ENCODE data around the gene SDHB.

The SDHB gene

GRCh38 chr1:17004466-17005364 lies 49.1 kb downstream of the SDHB start:
- Histone ChIP-seq H3K4me1 (ENCODE audit: control insufficient read depth, insufficient read depth, low read length) (peaks cover 3% of the 10 kb centered on the region), H3K4me3 (ENCODE audit: low read length) (no peak overlapping the region), H3K9me3 (ENCODE audit: control insufficient read depth, low read length) (no peaks in the 10 kb centered on the region), H3K36me3 (ENCODE audit: control insufficient read depth, insufficient read depth, low read length) (peaks cover 4% of the 10 kb centered on the region), H3K9ac (ENCODE audit: low read length) (no peak overlapping the region), H3K27me3 (ENCODE audit: control insufficient read depth, insufficient read depth, low read length) (no peaks in the 10 kb centered on the region)

DNA sequence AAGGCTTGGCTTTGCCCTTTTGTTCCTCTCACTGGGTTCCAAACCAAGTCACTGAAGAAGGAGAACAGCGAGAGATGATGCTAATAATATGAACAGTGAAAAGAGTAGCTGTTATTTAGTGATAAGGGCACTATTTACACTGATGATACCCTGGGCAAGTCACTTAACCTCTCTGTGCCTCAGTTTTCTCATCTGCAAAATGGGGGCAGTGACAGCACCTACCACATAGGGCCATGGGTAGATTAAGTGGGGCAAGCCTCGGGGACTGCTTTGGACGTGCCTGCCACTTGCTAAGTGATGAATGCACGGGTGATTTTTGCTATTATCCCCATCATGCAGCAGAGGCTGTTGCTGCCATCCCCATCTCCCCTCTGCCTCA lies 51.3 kb downstream of the SDHB start:
- Histone ChIP-seq H3K9me3 (ENCODE audit: control insufficient read depth, low read length) (no peaks in the 10 kb centered on the region), H3K9ac (ENCODE audit: low read length) (no peak overlapping the region), H3K27me3 (ENCODE audit: control insufficient read depth, insufficient read depth, low read length) (no peaks in the 10 kb centered on the region), H3K4me3 (ENCODE audit: low read length) (no peak overlapping the region), H3K4me1 (ENCODE audit: control insufficient read depth, insufficient read depth, low read length) (no peaks in the 10 kb centered on the region), H3K36me3 (ENCODE audit: control insufficient read depth, insufficient read depth, low read length) (peaks cover 4% of the 10 kb centered on the region)

- no peaks in the 10 kb centered on the region for H3K9me3 ChIP-seq (ENCODE audit: control insufficient read depth, low read length)
- H3K4me1 ChIP-seq (ENCODE audit: control insufficient read depth, insufficient read depth, low read length): no peaks in the 10 kb centered on the region
- peaks cover 4% of the 10 kb centered on the region for H3K36me3 ChIP-seq (ENCODE audit: control insufficient read depth, insufficient read depth, low read length)
- no peak overlapping the region for H3K9ac ChIP-seq (ENCODE audit: low read length)
- no peak overlapping the region for H3K4me3 ChIP-seq (ENCODE audit: low read length)
- no peaks in the 10 kb centered on the region for H3K27me3 ChIP-seq (ENCODE audit: control insufficient read depth, insufficient read depth, low read length)
These were observed 51.9 kb downstream of the SDHB start for GRCh38 chr1:17001760-17002523.

DNA sequence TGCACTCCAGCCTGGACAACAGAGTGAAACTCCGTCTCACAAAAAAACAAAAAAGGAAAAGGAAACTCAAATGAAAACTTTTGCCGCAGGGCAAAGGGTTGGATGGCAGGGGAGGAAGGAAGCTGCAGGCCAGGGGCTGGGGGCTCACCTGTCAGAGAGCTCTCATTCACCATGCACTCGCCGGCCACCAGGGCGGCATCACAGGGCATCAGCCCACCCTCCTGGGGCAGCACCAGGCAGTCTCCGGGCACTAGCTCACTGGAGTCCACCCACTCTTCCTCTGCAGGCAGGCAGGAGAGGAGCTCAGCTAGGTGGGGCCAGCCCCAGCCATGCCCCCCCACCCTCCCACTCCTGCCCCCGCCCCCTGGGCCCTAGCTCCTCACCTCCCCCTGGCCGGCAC lies 54.0 kb downstream of the SDHB start:
- no peak overlapping the region for H3K4me3 ChIP-seq (ENCODE audit: low read length)
- no peaks in the 10 kb centered on the region for H3K27me3 ChIP-seq (ENCODE audit: control insufficient read depth, insufficient read depth, low read length)
- no peak overlapping the region for H3K9ac ChIP-seq (ENCODE audit: low read length)
- peaks cover 4% of the 10 kb centered on the region for H3K36me3 ChIP-seq (ENCODE audit: control insufficient read depth, insufficient read depth, low read length)
- no peaks in the 10 kb centered on the region for H3K4me1 ChIP-seq (ENCODE audit: control insufficient read depth, insufficient read depth, low read length)
- H3K9me3 ChIP-seq (ENCODE audit: control insufficient read depth, low read length): no peaks in the 10 kb centered on the region

GRCh38 chr1:16998589-16998988 lies 55.2 kb downstream of the SDHB start:
- H3K9me3 ChIP-seq (ENCODE audit: control insufficient read depth, low read length): no peaks in the 10 kb centered on the region
- no peaks in the 10 kb centered on the region for H3K36me3 ChIP-seq (ENCODE audit: control insufficient read depth, insufficient read depth, low read length)
- no peaks in the 10 kb centered on the region for H3K27me3 ChIP-seq (ENCODE audit: control insufficient read depth, insufficient read depth, low read length)

DNA sequence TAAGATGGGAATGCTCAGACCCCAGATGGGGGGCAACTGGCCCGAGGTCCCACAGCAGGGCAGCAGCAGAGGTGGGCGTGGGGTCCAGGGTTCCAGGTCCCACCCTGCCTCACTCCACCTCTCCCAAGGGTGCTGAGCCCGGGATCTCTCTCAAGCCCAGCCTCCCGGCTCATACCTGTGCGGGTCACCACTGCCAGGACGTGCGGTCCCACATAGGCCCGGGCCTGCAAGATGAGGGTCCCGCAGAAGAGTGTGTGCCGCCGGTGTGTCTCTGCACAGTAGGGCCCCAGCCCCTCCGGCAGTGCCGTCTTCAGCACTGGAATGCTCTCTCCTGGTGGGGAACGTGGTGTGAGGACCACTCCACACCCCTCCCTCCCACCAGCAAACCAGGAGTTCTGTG lies 57.0 kb downstream of the SDHB start:
- no peaks in the 10 kb centered on the region for H3K36me3 ChIP-seq (ENCODE audit: control insufficient read depth, insufficient read depth, low read length)
- no peak overlapping the region for H3K4me3 ChIP-seq (ENCODE audit: low read length)
- no peaks in the 10 kb centered on the region for H3K27me3 ChIP-seq (ENCODE audit: control insufficient read depth, insufficient read depth, low read length)
- H3K4me1 ChIP-seq (ENCODE audit: control insufficient read depth, insufficient read depth, low read length): no peaks in the 10 kb centered on the region
- no peak overlapping the region for H3K9ac ChIP-seq (ENCODE audit: low read length)
- H3K9me3 ChIP-seq (ENCODE audit: control insufficient read depth, low read length): no peaks in the 10 kb centered on the region

More at GRCh38 chr1:16998589-16998988, 55.2 kb downstream of the SDHB start:
- Histone ChIP-seq H3K9ac (ENCODE audit: low read length) (no peak overlapping the region), H3K4me1 (ENCODE audit: control insufficient read depth, insufficient read depth, low read length) (no peaks in the 10 kb centered on the region), H3K4me3 (ENCODE audit: low read length) (no peak overlapping the region)

- Histone ChIP-seq H3K4me3 (ENCODE audit: low read length) (no peak overlapping the region), H3K9me3 (ENCODE audit: control insufficient read depth, low read length) (no peaks in the 10 kb centered on the region), H3K4me1 (ENCODE audit: control insufficient read depth, insufficient read depth, low read length) (no peaks in the 10 kb centered on the region), H3K9ac (ENCODE audit: low read length) (no peak overlapping the region), H3K36me3 (ENCODE audit: control insufficient read depth, insufficient read depth, low read length) (no peaks in the 10 kb centered on the region), H3K27me3 (ENCODE audit: control insufficient read depth, insufficient read depth, low read length) (no peaks in the 10 kb centered on the region)
These were observed 60.3 kb downstream of the SDHB start for GRCh38 chr1:16993521-16994038.

- no peak overlapping the region for H3K9ac ChIP-seq (ENCODE audit: low read length)
- H3K4me1 ChIP-seq (ENCODE audit: control insufficient read depth, insufficient read depth, low read length): no peaks in the 10 kb centered on the region
- peaks cover 5% of the 10 kb centered on the region for H3K36me3 ChIP-seq (ENCODE audit: control insufficient read depth, insufficient read depth, low read length)
- no peak overlapping the region for H3K4me3 ChIP-seq (ENCODE audit: low read length)
- no peaks in the 10 kb centered on the region for H3K27me3 ChIP-seq (ENCODE audit: control insufficient read depth, insufficient read depth, low read length)
- H3K9me3 ChIP-seq (ENCODE audit: control insufficient read depth, low read length): no peaks in the 10 kb centered on the region
These were observed 61.2 kb downstream of the SDHB start for GRCh38 chr1:16992675-16993074.

- no peaks in the 10 kb centered on the region for H3K27me3 ChIP-seq (ENCODE audit: control insufficient read depth, insufficient read depth, low read length)
- no peaks in the 10 kb centered on the region for H3K4me1 ChIP-seq (ENCODE audit: control insufficient read depth, insufficient read depth, low read length)
- H3K9ac ChIP-seq (ENCODE audit: low read length): no peak overlapping the region
- no peak overlapping the region for H3K4me3 ChIP-seq (ENCODE audit: low read length)
- peaks cover 5% of the 10 kb centered on the region for H3K36me3 ChIP-seq (ENCODE audit: control insufficient read depth, insufficient read depth, low read length)
- no peaks in the 10 kb centered on the region for H3K9me3 ChIP-seq (ENCODE audit: control insufficient read depth, low read length)
These were observed 61.7 kb downstream of the SDHB start for GRCh38 chr1:16992102-16992501.

GRCh38 chr1:16991571-16991970 lies 62.3 kb downstream of the SDHB start:
- H3K36me3 ChIP-seq (ENCODE audit: control insufficient read depth, insufficient read depth, low read length): peaks cover 5% of the 10 kb centered on the region
- no peak overlapping the region for H3K4me3 ChIP-seq (ENCODE audit: low read length)
- H3K4me1 ChIP-seq (ENCODE audit: control insufficient read depth, insufficient read depth, low read length): no peaks in the 10 kb centered on the region
- no peak overlapping the region for H3K9ac ChIP-seq (ENCODE audit: low read length)
- H3K27me3 ChIP-seq (ENCODE audit: control insufficient read depth, insufficient read depth, low read length): no peaks in the 10 kb centered on the region
- H3K9me3 ChIP-seq (ENCODE audit: control insufficient read depth, low read length): no peaks in the 10 kb centered on the region

DNA sequence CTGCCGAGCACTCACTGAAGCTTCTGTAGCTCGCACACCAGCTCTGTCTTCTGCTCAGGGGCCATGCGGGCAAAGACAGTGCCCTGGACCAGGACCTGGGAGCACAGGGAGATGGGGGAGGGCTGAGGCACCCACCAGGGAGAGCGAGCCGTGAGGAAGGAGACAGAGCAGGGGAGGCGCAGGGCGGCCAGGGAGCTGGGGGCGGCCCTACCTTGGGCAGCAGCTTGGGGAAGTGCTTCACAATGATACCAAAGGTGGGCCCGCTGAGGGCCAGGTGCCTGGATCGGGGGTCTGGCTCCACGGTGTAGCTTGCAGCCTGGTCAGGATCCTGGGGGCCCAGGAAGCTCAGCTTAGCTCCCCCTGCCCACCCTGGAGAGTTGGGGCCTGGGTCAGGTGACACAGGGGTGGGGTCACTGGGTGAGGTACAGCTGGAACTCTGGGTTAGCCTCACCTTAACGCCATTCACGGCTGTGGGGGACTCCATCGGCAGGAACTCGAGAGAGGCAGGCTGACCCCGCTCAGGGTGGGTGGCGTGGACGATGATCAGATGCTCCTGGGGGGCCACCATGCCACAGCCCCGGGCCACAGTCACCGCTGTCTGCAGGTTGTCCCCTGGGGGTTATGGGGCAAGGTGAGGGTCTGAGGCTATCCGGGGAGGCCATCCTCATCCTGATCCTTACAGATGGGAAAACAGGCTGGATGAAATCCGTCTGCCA lies 64.0 kb downstream of the SDHB start:
- Histone ChIP-seq H3K4me3 (ENCODE audit: low read length) (no peak overlapping the region), H3K9ac (ENCODE audit: low read length) (no peak overlapping the region), H3K27me3 (ENCODE audit: control insufficient read depth, insufficient read depth, low read length) (no peaks in the 10 kb centered on the region), H3K36me3 (ENCODE audit: control insufficient read depth, insufficient read depth, low read length) (peaks cover 5% of the 10 kb centered on the region), H3K9me3 (ENCODE audit: control insufficient read depth, low read length) (no peaks in the 10 kb centered on the region), H3K4me1 (ENCODE audit: control insufficient read depth, insufficient read depth, low read length) (no peaks in the 10 kb centered on the region)

DNA sequence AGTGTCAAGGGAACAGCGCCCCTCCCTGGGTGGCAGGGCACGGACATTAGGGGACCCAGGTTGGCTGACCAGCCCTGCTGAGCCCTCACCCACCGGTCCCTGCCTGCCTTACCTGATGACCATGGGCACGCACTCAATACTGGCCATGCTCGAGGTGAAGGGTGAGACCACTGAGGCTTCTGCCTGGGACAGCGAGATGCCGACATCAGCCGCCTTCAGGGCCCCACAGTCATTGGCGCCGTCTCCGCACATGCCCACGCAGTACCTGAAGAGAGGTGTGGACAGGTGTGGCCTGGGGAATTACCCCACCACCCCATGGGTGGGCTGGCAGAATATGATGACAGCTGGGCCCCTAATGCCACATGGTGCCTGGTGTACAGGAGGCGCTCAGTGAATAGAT lies 65.6 kb downstream of the SDHB start:
- Histone ChIP-seq H3K9ac (ENCODE audit: low read length) (no peak overlapping the region), H3K9me3 (ENCODE audit: control insufficient read depth, low read length) (no peaks in the 10 kb centered on the region), H3K36me3 (ENCODE audit: control insufficient read depth, insufficient read depth, low read length) (peaks cover 5% of the 10 kb centered on the region), H3K4me3 (ENCODE audit: low read length) (no peak overlapping the region), H3K4me1 (ENCODE audit: control insufficient read depth, insufficient read depth, low read length) (no peaks in the 10 kb centered on the region), H3K27me3 (ENCODE audit: control insufficient read depth, insufficient read depth, low read length) (no peaks in the 10 kb centered on the region)

All from mucosa of stomach (tissue), 1 donor.